ENCODE results near the gene IMPA2. TPM values are rescaled to one million over a fixed set of nuclear protein-coding genes. Genes with fewer than 3 reads are reported as not detected.
A peak's percentile ranks its signal among the peaks of the same experiment; 100 is the strongest.

The IMPA2 gene
- total and polyA plus RNA-seq, 2 of the 4 experiments (the other 2 are of a cell fraction) = 5.4 to 5.5 TPM

GRCh38 chr18:11947214-11948191, 33.8 kb upstream of the IMPA2 start (continued):
- TF ChIP-seq CEBPB (IDR thresholded peaks at IDR 0.05; ENCODE audit: low read depth, low read length) (no peak), MAZ (IDR thresholded peaks at IDR 0.05; ENCODE audit: borderline replicate concordance, low read depth, low read length) (peak; percentile 65; the same call in 1 of the 2 replicates), SMC3 (IDR thresholded peaks at IDR 0.05; ENCODE audit: low read depth, low read length) (no peak)
